ENCODE measurements around the gene ERP27. TPM values are rescaled to one million over a fixed set of nuclear protein-coding genes. Genes with fewer than 3 reads are reported as not detected.

The ERP27 gene
- total RNA-seq, 1 experiment from 2014 or later, result 2.3 TPM

GRCh38 chr12:14915736-14916135, 22.6 kb downstream of the ERP27 start:
- CTCF ChIA-PET, result no interaction called here
- Mint-ChIP-seq H3K4me1 (ENCODE audit: low read depth, unreplicated experiment) (peaks cover 31% of the 10 kb centered on the region), H3K36me3 (ENCODE audit: insufficient read depth, unreplicated experiment) (peaks cover 1% of the 10 kb centered on the region), H3K27ac (ENCODE audit: unreplicated experiment) (no peak overlapping the region), H3K4me3 (ENCODE audit: low read depth, unreplicated experiment) (no peak overlapping the region), H3K27me3 (ENCODE audit: unreplicated experiment) (no peaks in the 10 kb centered on the region), H3K9me3 (ENCODE audit: low read depth, unreplicated experiment) (no peaks in the 10 kb centered on the region)
- BruUV-seq (replicated peaks), result no TSS peak
- intact Hi-C loops (cut with micrococcal nuclease; ENCODE audit: unreplicated experiment), result no loop called here
- TF ChIP-seq CTCF (IDR thresholded peaks at IDR 0.05; ENCODE audit: unreplicated experiment), result no peak
- DNase-seq, result no peak

GRCh38 chr12:14913381-14913781, 25.0 kb downstream of the ERP27 start:
- BruUV-seq (replicated peaks), result no TSS peak
- Mint-ChIP-seq H3K4me3 (ENCODE audit: low read depth, unreplicated experiment) (no peak overlapping the region), H3K9me3 (ENCODE audit: low read depth, unreplicated experiment) (peaks cover 1% of the 10 kb centered on the region), H3K36me3 (ENCODE audit: insufficient read depth, unreplicated experiment) (peaks cover 6% of the 10 kb centered on the region), H3K27ac (ENCODE audit: unreplicated experiment) (no peak overlapping the region), H3K27me3 (ENCODE audit: unreplicated experiment) (no peaks in the 10 kb centered on the region), H3K4me1 (ENCODE audit: low read depth, unreplicated experiment) (peaks cover 42% of the 10 kb centered on the region)
- peak; percentile 71 for DNase-seq
- no peak for TF ChIP-seq CTCF (IDR thresholded peaks at IDR 0.05; ENCODE audit: unreplicated experiment)
- CTCF ChIA-PET, result interaction anchor here (0.5 to 1.3 kb wide), 5 partner anchors 8 to 361 kb away, joined by 3 to 4 read pairs (median 4); partner anchors contain the start of genes C12orf60 and WBP11
- intact Hi-C loops (cut with micrococcal nuclease; ENCODE audit: unreplicated experiment), result no loop called here

- Mint-ChIP-seq H3K4me1 (ENCODE audit: low read depth, unreplicated experiment) (peaks cover 42% of the 10 kb centered on the region), H3K4me3 (ENCODE audit: low read depth, unreplicated experiment) (no peak overlapping the region), H3K9me3 (ENCODE audit: low read depth, unreplicated experiment) (peaks cover 3% of the 10 kb centered on the region), H3K27ac (ENCODE audit: unreplicated experiment) (peak overlapping the region; percentile 88), H3K36me3 (ENCODE audit: insufficient read depth, unreplicated experiment) (peaks cover 6% of the 10 kb centered on the region), H3K27me3 (ENCODE audit: unreplicated experiment) (no peaks in the 10 kb centered on the region)
- TF ChIP-seq CTCF (IDR thresholded peaks at IDR 0.05; ENCODE audit: unreplicated experiment), result no peak
- BruUV-seq (replicated peaks), result no TSS peak
- DNase-seq, result no peak
- CTCF ChIA-PET, result no interaction called here
- intact Hi-C loops (cut with micrococcal nuclease; ENCODE audit: unreplicated experiment), result no loop called here
These were observed 27.2 kb downstream of the ERP27 start for GRCh38 chr12:14911131-14911530.

GRCh38 chr12:14910090-14910915, 28.0 kb downstream of the ERP27 start:
- no peak for TF ChIP-seq CTCF (IDR thresholded peaks at IDR 0.05; ENCODE audit: unreplicated experiment)
- no peak for DNase-seq
- H3K27ac Mint-ChIP-seq (ENCODE audit: unreplicated experiment), result peak overlapping the region; percentile 88
- peaks cover 6% of the 10 kb centered on the region for H3K36me3 Mint-ChIP-seq (ENCODE audit: insufficient read depth, unreplicated experiment)
- peaks cover 48% of the 10 kb centered on the region for H3K4me1 Mint-ChIP-seq (ENCODE audit: low read depth, unreplicated experiment)
- CTCF ChIA-PET, result interaction anchor here (0.6 kb wide), 1 partner anchor 21 kb away, joined by 3 read pairs; no protein-coding TSS in a partner anchor
- no peaks in the 10 kb centered on the region for H3K27me3 Mint-ChIP-seq (ENCODE audit: unreplicated experiment)
- BruUV-seq (replicated peaks), result no TSS peak
- peak overlapping the region; percentile 25 for H3K4me3 Mint-ChIP-seq (ENCODE audit: low read depth, unreplicated experiment)
- intact Hi-C loops (cut with micrococcal nuclease; ENCODE audit: unreplicated experiment), result no loop called here
- H3K9me3 Mint-ChIP-seq (ENCODE audit: low read depth, unreplicated experiment), result peaks cover 6% of the 10 kb centered on the region

Measured in Calu3 (cell line).